ENCODE measurements around the gene PPP2R5A. TPM values are rescaled to one million over a fixed set of nuclear protein-coding genes. Genes with fewer than 3 reads are reported as not detected.

Gene PPP2R5A
- total RNA-seq (10 to 100 TPM; 53.8 to 55.0 TPM), polyA plus RNA-seq (10 to 100 TPM; 37.9 to 43.0 TPM)

DNA sequence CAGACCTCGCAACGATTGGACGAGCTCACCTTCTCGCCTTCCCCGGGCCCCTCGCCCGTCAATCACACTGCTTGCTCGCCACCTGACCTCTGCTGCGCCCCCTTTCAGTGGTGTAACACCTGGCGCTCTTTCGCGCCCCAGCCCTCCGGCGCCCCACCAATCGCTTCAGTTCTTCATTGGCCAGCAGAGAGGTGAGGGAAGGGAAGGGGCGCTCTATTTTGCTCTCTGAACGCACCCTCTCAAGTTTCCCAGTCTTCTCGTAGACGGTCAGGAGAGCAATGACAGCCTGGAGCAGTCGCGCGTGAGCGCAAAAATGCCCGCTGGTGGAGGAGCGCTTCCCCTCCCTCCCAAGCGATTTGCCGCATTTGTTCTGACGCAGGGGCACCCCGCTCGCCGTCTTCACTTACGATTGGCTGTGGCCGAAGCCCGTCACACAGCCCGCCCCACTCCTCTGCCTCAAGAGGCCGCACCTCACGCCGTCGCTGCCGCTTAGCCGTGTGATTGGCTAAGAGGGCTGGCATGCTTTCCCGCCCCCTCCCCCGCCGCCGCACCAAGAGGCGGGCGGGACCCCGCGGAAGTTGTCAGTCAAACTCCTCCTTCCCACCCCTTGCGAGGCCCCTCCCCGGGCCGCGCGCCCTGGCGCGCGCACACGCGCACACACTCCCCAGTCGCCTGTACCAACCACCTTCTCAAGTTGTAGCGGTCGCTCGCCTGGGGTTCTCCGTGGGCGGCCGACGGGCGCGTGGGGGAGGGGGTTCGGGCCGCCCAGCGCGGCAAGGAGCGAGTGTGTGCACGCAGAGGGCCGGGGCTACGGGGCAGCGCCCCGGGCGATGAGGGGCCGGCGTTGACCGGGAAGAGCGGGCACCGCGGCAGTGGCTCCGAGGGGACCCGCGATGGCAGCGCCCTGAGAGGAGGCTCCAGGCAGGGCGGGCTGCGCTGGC is at the start of gene PPP2R5A:
Gene PPP2R5A (plus strand): TSS at position 667 of the 941 bp plus-strand sequence. CDS start 701 bp downstream, outside the sequence.
- CTCF ChIA-PET (ENCODE audit: partially characterized antibody), result interaction anchor here (0.8 to 3.4 kb wide), 12 partner anchors 13 to 250 kb away, joined by 3 to 61 read pairs (median 6); partner anchors contain the start of genes DTL and INTS7
- H3K36me3 ChIP-seq (ENCODE audit: insufficient read depth, low read length), result no peaks in the 10 kb centered on the region
- H3K36me3 Mint-ChIP-seq, result peaks cover 0 to 17% of the 10 kb centered on the region in 2 donors
- POLR2A ChIA-PET (ENCODE audit: partially characterized antibody), result interaction anchor here (0.6 to 5.2 kb wide), 22 partner anchors 9 to 610 kb away, joined by 3 to 108 read pairs (median 4); partner anchors contain the start of genes DTL, INTS7, NEK2 and NENF
- H3K27ac ChIP-seq (ENCODE audit: low read depth, low read length), result peak within 1 kb of the TSS; percentile 92
- H3K4me3 ChIP-seq (ENCODE audit: low read length in 2 of 2), result peak within 1 kb of the TSS; percentile 85 to 99
- peak; percentile 98 to 99 (median 99) for DNase-seq
- no peaks in the 10 kb centered on the region for H3K9me3 ChIP-seq (ENCODE audit: control insufficient read depth in 1 of 2, low read length in 2 of 2)
- H3K9me3 Mint-ChIP-seq, result no peaks in the 10 kb centered on the region
- peaks cover 26 to 49% (median 37%) of the 10 kb centered on the region in 4 donors for H3K4me1 Mint-ChIP-seq
- H3K4me1 ChIP-seq (ENCODE audit: insufficient read depth, low read length), result peaks cover 34% of the 10 kb centered on the region
- intact Hi-C loops (cut with micrococcal nuclease), result loop anchor here (1.0 to 5.0 kb wide), 7 partner anchors 29 to 610 kb away; partner anchors contain the start of genes ATF3, DTL, INTS7 and LPGAT1
- H3K27ac Mint-ChIP-seq, result peak within 1 kb of the TSS; percentile 94 to 99 (median 99)
- H3K4me3 Mint-ChIP-seq, result peak within 1 kb of the TSS; percentile 99 to 100 (median 100)
- no peaks in the 10 kb centered on the region for H3K27me3 Mint-ChIP-seq
- H3K27me3 ChIP-seq (ENCODE audit: insufficient read depth, low read length), result no peaks in the 10 kb centered on the region

- H3K27me3 ChIP-seq (ENCODE audit: insufficient read depth, low read length), result no peaks in the 10 kb centered on the region
- POLR2A ChIA-PET (ENCODE audit: partially characterized antibody), result no interaction called here
- Mint-ChIP-seq H3K27me3 (no peaks in the 10 kb centered on the region), H3K9me3 (peaks cover 0 to 4% (median 0%) of the 10 kb centered on the region in 8 donors), H3K36me3 (no peaks in the 10 kb centered on the region), H3K4me1 (peaks cover 4 to 22% (median 7%) of the 10 kb centered on the region in 4 donors), H3K27ac (no peak overlapping the region), H3K4me3 (no peak overlapping the region)
- H3K4me1 ChIP-seq (ENCODE audit: insufficient read depth, low read length), result no peaks in the 10 kb centered on the region
- DNase-seq, result no peak
- no peaks in the 10 kb centered on the region for H3K36me3 ChIP-seq (ENCODE audit: insufficient read depth, low read length)
- intact Hi-C loops (cut with micrococcal nuclease), result no loop called here
- CTCF ChIA-PET (ENCODE audit: partially characterized antibody), result interaction anchor here (1.6 kb wide), 1 partner anchor 171 kb away, joined by 3 read pairs; no protein-coding TSS in a partner anchor
- H3K27ac ChIP-seq (ENCODE audit: low read depth, low read length), result no peak overlapping the region
- no peaks in the 10 kb centered on the region for H3K9me3 ChIP-seq (ENCODE audit: control insufficient read depth in 1 of 2, low read length in 2 of 2)
- no peak overlapping the region for H3K4me3 ChIP-seq (ENCODE audit: low read length in 2 of 2)
These were observed 49.4 kb upstream of the PPP2R5A start for GRCh38 chr1:212235857-212236256.

- Histone ChIP-seq H3K4me3 (ENCODE audit: low read length in 2 of 2) (no peak overlapping the region), H3K36me3 (ENCODE audit: insufficient read depth, low read length) (no peaks in the 10 kb centered on the region), H3K4me1 (ENCODE audit: insufficient read depth, low read length) (no peaks in the 10 kb centered on the region), H3K27me3 (ENCODE audit: insufficient read depth, low read length) (no peaks in the 10 kb centered on the region), H3K27ac (ENCODE audit: low read depth, low read length) (no peak overlapping the region), H3K9me3 (ENCODE audit: control insufficient read depth in 1 of 2, low read length in 2 of 2) (no peaks in the 10 kb centered on the region)
- intact Hi-C loops (cut with micrococcal nuclease), result no loop called here
- POLR2A ChIA-PET (ENCODE audit: partially characterized antibody), result no interaction called here
- Mint-ChIP-seq H3K4me1 (peaks cover 2 to 22% (median 10%) of the 10 kb centered on the region in 4 donors), H3K36me3 (no peaks in the 10 kb centered on the region), H3K4me3 (no peak overlapping the region), H3K27me3 (no peaks in the 10 kb centered on the region), H3K27ac (no peak overlapping the region), H3K9me3 (peaks cover 0 to 4% (median 0%) of the 10 kb centered on the region in 8 donors)
- CTCF ChIA-PET (ENCODE audit: partially characterized antibody), result no interaction called here
- DNase-seq, result no peak
These were observed 48.5 kb upstream of the PPP2R5A start for GRCh38 chr1:212236664-212237220.

DNA sequence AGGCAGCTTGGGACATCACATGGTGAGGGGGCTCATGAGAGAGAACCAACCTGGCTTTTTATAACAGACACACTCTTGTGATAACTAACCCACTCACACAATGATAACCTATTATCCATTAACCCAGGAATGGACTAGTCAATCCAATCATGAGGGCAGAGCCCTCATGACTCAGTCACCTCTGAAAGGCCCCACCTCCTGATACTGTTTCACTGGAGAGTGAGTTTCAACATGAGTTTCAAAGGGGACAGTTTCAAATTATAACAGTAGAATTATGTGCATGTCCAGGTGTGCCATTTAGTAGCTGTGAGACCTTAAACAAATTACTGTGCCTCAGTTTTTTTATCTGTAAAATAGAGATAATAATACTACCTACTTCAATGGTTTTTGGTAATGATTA is 47.6 kb upstream of the PPP2R5A start:
- no peak for DNase-seq
- H3K4me3 ChIP-seq (ENCODE audit: low read length in 2 of 2), result no peak overlapping the region
- Mint-ChIP-seq H3K4me3 (no peak overlapping the region), H3K36me3 (no peaks in the 10 kb centered on the region), H3K9me3 (peaks cover 0 to 4% (median 0%) of the 10 kb centered on the region in 8 donors), H3K27me3 (no peaks in the 10 kb centered on the region), H3K4me1 (peaks cover 2 to 20% (median 8%) of the 10 kb centered on the region in 4 donors), H3K27ac (no peak overlapping the region)
- intact Hi-C loops (cut with micrococcal nuclease), result no loop called here
- ChIA-PET CTCF (ENCODE audit: partially characterized antibody) (no interaction called here), POLR2A (ENCODE audit: partially characterized antibody) (no interaction called here)
- no peaks in the 10 kb centered on the region for H3K27me3 ChIP-seq (ENCODE audit: insufficient read depth, low read length)
- H3K27ac ChIP-seq (ENCODE audit: low read depth, low read length), result no peak overlapping the region
- no peaks in the 10 kb centered on the region for H3K36me3 ChIP-seq (ENCODE audit: insufficient read depth, low read length)
- no peaks in the 10 kb centered on the region for H3K4me1 ChIP-seq (ENCODE audit: insufficient read depth, low read length)
- no peaks in the 10 kb centered on the region for H3K9me3 ChIP-seq (ENCODE audit: control insufficient read depth in 1 of 2, low read length in 2 of 2)

GRCh38 chr1:212238552-212238951 is 46.7 kb upstream of the PPP2R5A start:
- peaks cover 2 to 14% (median 8%) of the 10 kb centered on the region in 4 donors for H3K4me1 Mint-ChIP-seq
- Histone ChIP-seq H3K4me1 (ENCODE audit: insufficient read depth, low read length) (peaks cover 6% of the 10 kb centered on the region), H3K27me3 (ENCODE audit: insufficient read depth, low read length) (no peaks in the 10 kb centered on the region), H3K27ac (ENCODE audit: low read depth, low read length) (no peak overlapping the region), H3K4me3 (ENCODE audit: low read length in 2 of 2) (no peak overlapping the region), H3K36me3 (ENCODE audit: insufficient read depth, low read length) (no peaks in the 10 kb centered on the region), H3K9me3 (ENCODE audit: control insufficient read depth in 1 of 2, low read length in 2 of 2) (no peaks in the 10 kb centered on the region)
- no peaks in the 10 kb centered on the region for H3K27me3 Mint-ChIP-seq
- intact Hi-C loops (cut with micrococcal nuclease), result no loop called here
- no peak for DNase-seq
- POLR2A ChIA-PET (ENCODE audit: partially characterized antibody), result no interaction called here
- CTCF ChIA-PET (ENCODE audit: partially characterized antibody), result no interaction called here
- no peak overlapping the region for H3K4me3 Mint-ChIP-seq
- H3K9me3 Mint-ChIP-seq, result no peaks in the 10 kb centered on the region
- no peak overlapping the region for H3K27ac Mint-ChIP-seq
- no peaks in the 10 kb centered on the region for H3K36me3 Mint-ChIP-seq

DNA sequence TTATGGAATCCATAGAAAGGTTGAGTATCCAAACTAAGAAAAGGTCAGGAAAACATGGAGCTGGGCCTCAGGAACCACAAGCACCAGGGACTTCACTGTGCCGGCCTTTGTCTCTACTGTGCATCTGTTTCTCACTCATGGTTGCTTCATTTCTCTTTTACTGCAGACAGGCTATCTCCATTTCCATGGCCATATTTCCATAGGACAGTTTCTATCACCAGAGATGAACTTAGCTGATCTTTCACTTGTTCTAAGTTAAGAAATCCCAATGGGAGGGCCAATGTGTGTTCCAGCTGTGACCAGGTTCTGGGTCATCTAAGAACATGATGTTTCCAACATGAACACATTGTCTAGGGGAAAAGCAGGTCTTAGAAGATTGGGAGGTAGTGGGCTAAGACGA is 43.7 kb upstream of the PPP2R5A start:
- peak overlapping the region in 2 of 8 donors; percentile 14 to 35 for H3K4me3 Mint-ChIP-seq

DNA sequence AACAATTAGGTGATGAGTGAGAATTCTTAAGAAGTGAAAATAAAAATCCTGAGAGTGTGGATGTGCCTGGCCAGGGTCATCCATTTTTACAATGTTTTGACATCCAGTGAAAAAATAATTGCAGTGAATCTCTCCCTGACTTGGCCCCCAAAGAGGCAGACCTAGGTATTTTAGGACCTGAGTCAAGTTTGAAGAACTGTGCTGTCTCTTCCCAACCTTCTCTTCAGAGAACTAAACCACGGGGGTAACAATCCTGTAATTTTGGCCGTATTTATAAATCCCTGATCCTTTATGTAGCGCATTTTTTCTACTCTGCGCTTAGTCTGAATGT is 43.3 kb upstream of the PPP2R5A start:
- Mint-ChIP-seq H3K27ac (peak overlapping the region in 2 of 7 donors; percentile 61 to 85), H3K4me3 (peak overlapping the region in 3 of 8 donors; percentile 39 to 47 (median 46)), H3K9me3 (no peaks in the 10 kb centered on the region), H3K27me3 (no peaks in the 10 kb centered on the region), H3K4me1 (peaks cover 3 to 22% (median 10%) of the 10 kb centered on the region in 4 donors), H3K36me3 (no peaks in the 10 kb centered on the region)
- ChIA-PET CTCF (ENCODE audit: partially characterized antibody) (no interaction called here), POLR2A (ENCODE audit: partially characterized antibody) (interaction anchor here (0.8 kb wide), 1 partner anchor 44 kb away, joined by 3 read pairs; no protein-coding TSS in a partner anchor)
- Histone ChIP-seq H3K4me1 (ENCODE audit: insufficient read depth, low read length) (peaks cover 15% of the 10 kb centered on the region), H3K27ac (ENCODE audit: low read depth, low read length) (no peak overlapping the region), H3K27me3 (ENCODE audit: insufficient read depth, low read length) (no peaks in the 10 kb centered on the region), H3K4me3 (ENCODE audit: low read length in 2 of 2) (no peak overlapping the region), H3K36me3 (ENCODE audit: insufficient read depth, low read length) (no peaks in the 10 kb centered on the region), H3K9me3 (ENCODE audit: control insufficient read depth in 1 of 2, low read length in 2 of 2) (no peaks in the 10 kb centered on the region)
- DNase-seq, result no peak
- intact Hi-C loops (cut with micrococcal nuclease), result no loop called here

More for the DNA sequence above, 43.7 kb upstream of the PPP2R5A start:
- peaks cover 15% of the 10 kb centered on the region for H3K4me1 ChIP-seq (ENCODE audit: insufficient read depth, low read length)
- Mint-ChIP-seq H3K27ac (no peak overlapping the region), H3K27me3 (no peaks in the 10 kb centered on the region), H3K36me3 (no peaks in the 10 kb centered on the region), H3K4me1 (peaks cover 3 to 22% (median 10%) of the 10 kb centered on the region in 4 donors), H3K9me3 (no peaks in the 10 kb centered on the region)
- POLR2A ChIA-PET (ENCODE audit: partially characterized antibody), result no interaction called here
- H3K36me3 ChIP-seq (ENCODE audit: insufficient read depth, low read length), result no peaks in the 10 kb centered on the region
- no peaks in the 10 kb centered on the region for H3K9me3 ChIP-seq (ENCODE audit: control insufficient read depth in 1 of 2, low read length in 2 of 2)
- no peaks in the 10 kb centered on the region for H3K27me3 ChIP-seq (ENCODE audit: insufficient read depth, low read length)
- H3K4me3 ChIP-seq (ENCODE audit: low read length in 2 of 2), result no peak overlapping the region
- intact Hi-C loops (cut with micrococcal nuclease), result no loop called here
- CTCF ChIA-PET (ENCODE audit: partially characterized antibody), result no interaction called here
- DNase-seq, result no peak
- no peak overlapping the region for H3K27ac ChIP-seq (ENCODE audit: low read depth, low read length)
